B cell (primary cell): ENCODE data around the gene FAM168A. TPM values are rescaled to one million over a fixed set of nuclear protein-coding genes. Genes with fewer than 3 reads are reported as not detected.

Source experiments
- ATAC-seq: fragments of 200-7000 bp; cut with Tn5 transposase; one replicate; pipeline ENCODE4 v1.10.0; 2021; ENCODE audit warnings: low read depth, mild to moderate bottlenecking, moderate number of reproducible peaks, moderate library complexity
- CTCF ChIA-PET: fragments of 350-600 bp; sonication (Branson Sonifier 250); formaldehyde crosslinking; loops from one replicate; lab custom pipeline; 2021; ENCODE audit warnings: antibody characterized with exemption, inconsistent platforms; lab: Charles Lee
- POLR2A ChIA-PET: fragments of 350-600 bp; sonication (Branson Sonifier 250); formaldehyde crosslinking; loops from one replicate; lab custom pipeline; 2021; ENCODE audit warnings: antibody characterized with exemption; lab: Charles Lee
- DNase-seq: peaks from one replicate; pipeline ENCODE4 v3.0.0; 2013
- H2AFZ ChIP-seq: 2 replicates; pipeline ENCODE4 v1.6.1; 2012; ENCODE audit warnings: mild to moderate bottlenecking, low read depth, low read length; ENCODE audit not compliant: insufficient read depth, poor library complexity, severe bottlenecking
- H3K27ac ChIP-seq, 2 donors: 1 replicate in 1 of 2; 2 replicates in 1 of 2; pipeline ENCODE4 v1.5.1; 2012 to 2013; ENCODE audit warnings: low read length in 2 of 2, mild to moderate bottlenecking in 2 of 2, moderate library complexity in 1 of 2
- H3K27me3 ChIP-seq, 4 experiments: fragments of 200-600 bp in 1 of 4; sonication (generic) in 1 of 4; replicated peaks in 1 of 4; 1 replicate in 2 of 4; 2 replicates in 2 of 4; pipeline versions ENCODE4 v1.6.1 to v1.7.0; 2013 to 2016; ENCODE audit warnings: low read length in 3 of 4, mild to moderate bottlenecking in 2 of 4, mixed read lengths in 1 of 4, moderate library complexity in 1 of 4; ENCODE audit not compliant: insufficient read depth in 4 of 4, control insufficient read depth in 3 of 4; ENCODE audit errors: control extremely low read depth in 1 of 4
- H3K36me3 ChIP-seq, 2 experiments: replicated peaks in 1 of 2; 1 replicate in 1 of 2; 2 replicates in 1 of 2; pipeline versions ENCODE4 v1.6.1 to v1.7.1; 2013; ENCODE audit warnings: low read length in 1 of 2; ENCODE audit not compliant: insufficient read depth in 2 of 2, control insufficient read depth in 1 of 2; ENCODE audit errors: control extremely low read depth in 1 of 2, extremely low read depth in 1 of 2
- H3K4me1 ChIP-seq, 2 donors: fragments of 200-600 bp in 1 of 2; sonication (generic) in 1 of 2; 1 replicate in 1 of 2; 2 replicates in 1 of 2; pipeline versions ENCODE4 v1.5.1 to v1.6.1; 2013 to 2017; ENCODE audit warnings: low read length in 2 of 2; ENCODE audit not compliant: control insufficient read depth in 2 of 2, insufficient read depth in 2 of 2
- H3K4me2 ChIP-seq: replicated peaks from 2 replicates; pipeline ENCODE3; 2012; ENCODE audit warnings: mild to moderate bottlenecking, low read depth, low read length; ENCODE audit not compliant: poor library complexity, severe bottlenecking
- H3K4me3 ChIP-seq, 5 experiments: fragments of 200-600 bp in 1 of 5; sonication (generic) in 1 of 5; 1 replicate in 3 of 5; 2 replicates in 2 of 5; pipeline versions ENCODE4 v1.5.1 to v1.7.0; 2011 to 2016; ENCODE audit warnings: low read length in 4 of 5, mild to moderate bottlenecking in 4 of 5, low read depth in 2 of 5, control low read depth in 1 of 5, moderate library complexity in 1 of 5; ENCODE audit not compliant: insufficient read depth in 1 of 5; ENCODE audit errors: control extremely low read depth in 1 of 5, extremely low read depth in 1 of 5
- H3K79me2 ChIP-seq: fragments of 200-600 bp; sonication (generic); one replicate; pipeline ENCODE4 v1.6.0; 2016; ENCODE audit warnings: low read length; ENCODE audit not compliant: control insufficient read depth, insufficient read depth
- H3K9ac ChIP-seq: fragments of 200-600 bp; sonication (generic); 2 replicates; pipeline ENCODE4 v1.6.1; 2017; ENCODE audit warnings: mild to moderate bottlenecking, low read length, moderate library complexity
- H3K9me3 ChIP-seq, 3 donors: one replicate each; pipeline versions ENCODE4 v1.6.1 to v1.7.1; 2013; ENCODE audit warnings: low read length in 2 of 3; ENCODE audit not compliant: control insufficient read depth in 2 of 3, insufficient read depth in 1 of 3; ENCODE audit errors: control extremely low read depth in 1 of 3
- H4K20me1 ChIP-seq: 2 replicates; pipeline ENCODE4 v1.6.0; 2012; ENCODE audit warnings: mild to moderate bottlenecking, low read length; ENCODE audit not compliant: insufficient read depth, control insufficient read depth, poor library complexity, severe bottlenecking
- H3K27ac Mint-ChIP-seq: one replicate; pipeline ENCODE4 v1.8.0; 2021; ENCODE audit warnings: mixed read lengths
- H3K27me3 Mint-ChIP-seq: one replicate; pipeline ENCODE4 v1.8.0; 2021; ENCODE audit warnings: mixed read lengths
- H3K4me1 Mint-ChIP-seq: one replicate; pipeline ENCODE4 v1.8.0; 2021; ENCODE audit warnings: mixed read lengths
- H3K4me3 Mint-ChIP-seq: one replicate; pipeline ENCODE4 v1.8.0; 2021; ENCODE audit warnings: mixed read lengths
- H3K9me3 Mint-ChIP-seq: one replicate; pipeline ENCODE4 v1.8.0; 2022; ENCODE audit warnings: mixed read lengths; ENCODE audit not compliant: insufficient read depth
- EZH2 ChIP-seq: IDR thresholded peaks from 2 replicates; pipeline ENCODE4 v1.6.1; 2012; ENCODE audit warnings: borderline replicate concordance, low read depth, mild to moderate bottlenecking, moderate library complexity, low read length; ENCODE audit not compliant: insufficient read depth, poor library complexity, severe bottlenecking
- WGBS: methylation state at CpG from one replicate; pipeline ENCODE4 v1.1.5; 2013; ENCODE audit warnings: missing lambda C conversion rate; ENCODE audit not compliant: insufficient coverage; 5-methylcytosine and 5-hydroxymethylcytosine counted together
- intact Hi-C: fragments of 100-400 bp; cut with micrococcal nuclease; formaldehyde crosslinking; loops from one replicate; pipeline ENCODE4 v1.10.0; 2022
- polyA plus RNA-seq: library from polyadenylated mRNA; depleted of rRNA; stranded (reverse); fragments of >200 nt; gene quantifications from 2 replicates; pipeline ENCODE4 v1.2.3, GENCODE V29; 2012
- total RNA-seq, 2 donors: library from RNA; stranded (reverse); fragments of 120-200 nt in 1 of 2; gene quantifications; 1 replicate in 1 of 2; 2 replicates in 1 of 2; pipeline versions ENCODE4 v1.2.3 to v1.2.4, GENCODE V29; 2013 to 2022
- TF ChIP-seq, protein P1 (sequence below): fragments of 200-600 bp; IDR thresholded peaks from one replicate; pipeline ENCODE4 v1.8.0; 2022; ENCODE audit warnings: antibody characterized with exemption, mild to moderate bottlenecking

FAM168A gene
- total and polyA plus RNA-seq, 2 donors (not counting 1 experiment from before 2014, with no cell fraction given), result 11.0 to 26.8 TPM

DNA sequence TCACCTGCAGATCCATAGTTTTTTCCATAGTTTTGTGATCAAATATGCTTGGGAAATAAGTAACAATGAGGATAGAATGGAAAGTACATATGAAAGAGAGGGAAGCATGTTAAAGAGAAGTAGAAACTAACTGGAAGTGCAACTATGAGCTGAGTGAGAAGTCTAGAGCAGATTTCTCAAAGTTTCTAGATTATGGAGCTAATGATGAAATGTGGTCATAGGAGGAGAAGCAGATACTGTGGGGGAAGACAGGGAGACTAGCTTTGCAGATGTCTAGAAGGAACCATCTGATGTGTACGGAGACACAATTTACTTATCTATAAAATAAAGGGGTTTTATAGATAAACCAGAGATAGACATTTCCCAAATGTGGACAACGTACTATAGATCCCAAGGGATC is 184.7 kb downstream of the FAM168A start:
- ChIA-PET POLR2A (interaction anchor here (0.6 kb wide), 1 partner anchor 19 kb away, joined by 3 read pairs; no protein-coding TSS in a partner anchor), CTCF (interaction anchor here (1.3 kb wide), 1 partner anchor 62 kb away, joined by 3 read pairs; no protein-coding TSS in a partner anchor)
- Mint-ChIP-seq H3K4me3 (no peak overlapping the region), H3K9me3 (no peaks in the 10 kb centered on the region), H3K27me3 (no peaks in the 10 kb centered on the region), H3K27ac (no peak overlapping the region), H3K4me1 (peaks cover 7% of the 10 kb centered on the region)
- no peaks in the 10 kb centered on the region for H3K27me3 ChIP-seq
- no peaks in the 10 kb centered on the region for H3K9me3 ChIP-seq
- TF ChIP-seq EZH2, result no peak
- TF ChIP-seq, protein P1, sequence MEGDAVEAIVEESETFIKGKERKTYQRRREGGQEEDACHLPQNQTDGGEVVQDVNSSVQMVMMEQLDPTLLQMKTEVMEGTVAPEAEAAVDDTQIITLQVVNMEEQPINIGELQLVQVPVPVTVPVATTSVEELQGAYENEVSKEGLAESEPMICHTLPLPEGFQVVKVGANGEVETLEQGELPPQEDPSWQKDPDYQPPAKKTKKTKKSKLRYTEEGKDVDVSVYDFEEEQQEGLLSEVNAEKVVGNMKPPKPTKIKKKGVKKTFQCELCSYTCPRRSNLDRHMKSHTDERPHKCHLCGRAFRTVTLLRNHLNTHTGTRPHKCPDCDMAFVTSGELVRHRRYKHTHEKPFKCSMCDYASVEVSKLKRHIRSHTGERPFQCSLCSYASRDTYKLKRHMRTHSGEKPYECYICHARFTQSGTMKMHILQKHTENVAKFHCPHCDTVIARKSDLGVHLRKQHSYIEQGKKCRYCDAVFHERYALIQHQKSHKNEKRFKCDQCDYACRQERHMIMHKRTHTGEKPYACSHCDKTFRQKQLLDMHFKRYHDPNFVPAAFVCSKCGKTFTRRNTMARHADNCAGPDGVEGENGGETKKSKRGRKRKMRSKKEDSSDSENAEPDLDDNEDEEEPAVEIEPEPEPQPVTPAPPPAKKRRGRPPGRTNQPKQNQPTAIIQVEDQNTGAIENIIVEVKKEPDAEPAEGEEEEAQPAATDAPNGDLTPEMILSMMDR, result no peak
- no peak overlapping the region for H3K9ac ChIP-seq
- no peak overlapping the region for H3K4me2 ChIP-seq
- no peaks in the 10 kb centered on the region for H3K4me1 ChIP-seq
- peaks cover 4 to 41% of the 10 kb centered on the region in 2 experiments for H3K36me3 ChIP-seq
- no peak for ATAC-seq
- H3K4me3 ChIP-seq, result no peak overlapping the region
- intact Hi-C loops, result no loop called here
- H3K27ac ChIP-seq, result no peak overlapping the region
- H3K79me2 ChIP-seq, result no peaks in the 10 kb centered on the region
- H4K20me1 ChIP-seq, result no peaks in the 10 kb centered on the region
- no CpG with 5 or more reads among the region's 2 CpGs for WGBS
- H2AFZ ChIP-seq, result no peak overlapping the region
- DNase-seq, result no peak

DNA sequence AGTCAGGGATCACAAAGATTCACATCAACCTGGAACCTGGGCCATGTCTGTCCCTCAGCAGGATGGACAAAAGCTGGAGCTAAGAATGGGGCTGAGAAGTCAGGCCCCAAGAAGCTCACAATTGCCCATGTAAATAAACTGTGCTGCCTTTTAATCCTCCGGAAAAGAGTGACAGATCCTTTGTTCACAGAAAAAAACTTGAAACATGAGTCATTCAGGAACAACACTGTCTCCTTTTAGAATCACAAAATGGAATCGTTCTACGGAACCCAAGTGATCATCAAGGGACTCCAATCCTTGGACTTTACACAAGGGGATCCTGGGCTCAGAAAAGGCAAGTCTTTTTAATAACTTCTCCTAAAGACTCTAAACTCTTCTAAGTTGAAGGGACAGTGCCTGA is 185.6 kb downstream of the FAM168A start:
- Histone ChIP-seq H3K9me3 (no peaks in the 10 kb centered on the region), H3K4me3 (no peak overlapping the region), H3K36me3 (peaks cover 4 to 41% of the 10 kb centered on the region in 2 experiments), H3K79me2 (no peaks in the 10 kb centered on the region), H3K27me3 (no peaks in the 10 kb centered on the region), H2AFZ (no peak overlapping the region), H3K27ac (no peak overlapping the region), H3K4me2 (no peak overlapping the region), H3K9ac (no peak overlapping the region), H4K20me1 (no peaks in the 10 kb centered on the region), H3K4me1 (no peaks in the 10 kb centered on the region)
- peaks cover 7% of the 10 kb centered on the region for H3K4me1 Mint-ChIP-seq
- no peak overlapping the region for H3K27ac Mint-ChIP-seq
- TF ChIP-seq, protein P1, result no peak
- no peak for TF ChIP-seq EZH2
- H3K27me3 Mint-ChIP-seq, result no peaks in the 10 kb centered on the region
- H3K4me3 Mint-ChIP-seq, result no peak overlapping the region
- ATAC-seq, result no peak
- ChIA-PET CTCF (interaction anchor here (1.3 kb wide), 1 partner anchor 61 kb away, joined by 3 read pairs; no protein-coding TSS in a partner anchor), POLR2A (no interaction called here)
- no peak for DNase-seq
- H3K9me3 Mint-ChIP-seq, result no peaks in the 10 kb centered on the region
- whole genome bisulfite sequencing, result 100% methylated on average over 3 of the region's 3 CpGs
- intact Hi-C loops, result no loop called here
